T-helper 17 cell (primary cell): ENCODE results near the gene INPP4A. TPM values are rescaled to one million over a fixed set of nuclear protein-coding genes. Genes with fewer than 3 reads are reported as not detected.
A peak's percentile ranks its signal among the peaks of the same experiment; 100 is the strongest.

ENCODE experiments used
- ATAC-seq: fragments of 150-1000 bp; cut with Tn5 transposase; 2 replicates; pipeline ENCODE4 v1.10.0; 2021; ENCODE audit warnings: mild to moderate bottlenecking, moderate library complexity
- DNase-seq, 3 donors: peaks; one replicate each; pipeline versions ENCODE4 v3.0.0 to v3.0.0-alpha.2; 2020 to 2021
- H3K9me3 ChIP-seq: one replicate; pipeline ENCODE4 v1.7.0; 2013; ENCODE audit warnings: low read length, mild to moderate bottlenecking; ENCODE audit not compliant: control insufficient read depth, poor library complexity, severe bottlenecking
- H3K27ac Mint-ChIP-seq: one replicate; pipeline ENCODE4 v1.8.0; 2022; ENCODE audit warnings: mild to moderate bottlenecking, moderate library complexity, mixed read lengths
- H3K27me3 Mint-ChIP-seq: one replicate; pipeline ENCODE4 v1.8.0; 2022; ENCODE audit warnings: mixed read lengths
- H3K36me3 Mint-ChIP-seq: one replicate; pipeline ENCODE4 v1.8.0; 2022; ENCODE audit warnings: low read depth, mixed read lengths
- H3K4me1 Mint-ChIP-seq: one replicate; pipeline ENCODE4 v1.8.0; 2022; ENCODE audit warnings: mild to moderate bottlenecking, mixed read lengths
- H3K4me3 Mint-ChIP-seq: one replicate; pipeline ENCODE4 v1.8.0; 2022; ENCODE audit warnings: mild to moderate bottlenecking, moderate library complexity, mixed read lengths
- total RNA-seq, 4 donors: library from RNA in 2 of 4; stranded (reverse) in 2 of 4; gene quantifications; one replicate each; pipeline ENCODE4 v1.2.3 and lab custom pipeline; 2022 to 2026

INPP4A gene
- total RNA-seq, 2 donors from 2014 or later: 109 to 110 TPM

DNA sequence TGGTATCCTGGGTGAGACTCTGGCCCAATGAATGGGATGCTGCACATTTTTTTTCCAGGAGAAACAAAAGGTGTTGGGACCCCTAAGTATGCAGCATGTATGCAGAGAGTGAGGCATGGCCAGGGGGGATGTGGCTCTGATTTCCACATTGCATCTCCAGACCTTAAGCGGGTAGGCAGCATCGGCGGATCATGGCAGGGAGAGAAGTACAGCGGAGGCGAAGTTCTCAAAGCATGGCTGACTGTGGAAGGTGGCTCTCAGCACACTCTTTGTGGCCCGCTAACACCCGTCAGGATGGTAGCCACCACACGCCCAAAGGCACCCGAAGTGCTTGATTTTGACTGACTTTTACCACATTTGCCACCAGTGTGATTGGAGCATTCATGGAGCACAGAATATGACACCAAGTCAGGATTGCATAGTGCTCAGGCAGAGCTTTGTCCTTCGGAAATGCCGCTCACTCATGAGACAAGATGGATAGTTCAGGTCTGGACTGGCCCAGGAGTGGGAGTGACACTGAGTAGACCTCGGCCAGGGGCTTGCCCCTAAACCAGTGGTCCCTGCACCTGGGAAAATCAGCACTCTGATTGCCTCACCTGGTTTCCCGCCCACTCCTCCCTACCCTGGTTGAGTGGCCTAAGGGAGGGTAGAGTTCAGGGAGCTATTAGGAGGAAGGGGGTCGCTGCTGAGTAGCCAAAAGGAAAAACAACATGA lies 14.2 kb downstream of the INPP4A start:
- H3K4me3 Mint-ChIP-seq: peak overlapping the region; percentile 67
- H3K4me1 Mint-ChIP-seq: peaks cover 77% of the 10 kb centered on the region
- H3K27ac Mint-ChIP-seq: peak overlapping the region; percentile 97
- H3K27me3 Mint-ChIP-seq: no peaks in the 10 kb centered on the region
- no peaks in the 10 kb centered on the region for H3K9me3 ChIP-seq
- DNase-seq: no peak
- no peaks in the 10 kb centered on the region for H3K36me3 Mint-ChIP-seq
- ATAC-seq: no peak

DNA sequence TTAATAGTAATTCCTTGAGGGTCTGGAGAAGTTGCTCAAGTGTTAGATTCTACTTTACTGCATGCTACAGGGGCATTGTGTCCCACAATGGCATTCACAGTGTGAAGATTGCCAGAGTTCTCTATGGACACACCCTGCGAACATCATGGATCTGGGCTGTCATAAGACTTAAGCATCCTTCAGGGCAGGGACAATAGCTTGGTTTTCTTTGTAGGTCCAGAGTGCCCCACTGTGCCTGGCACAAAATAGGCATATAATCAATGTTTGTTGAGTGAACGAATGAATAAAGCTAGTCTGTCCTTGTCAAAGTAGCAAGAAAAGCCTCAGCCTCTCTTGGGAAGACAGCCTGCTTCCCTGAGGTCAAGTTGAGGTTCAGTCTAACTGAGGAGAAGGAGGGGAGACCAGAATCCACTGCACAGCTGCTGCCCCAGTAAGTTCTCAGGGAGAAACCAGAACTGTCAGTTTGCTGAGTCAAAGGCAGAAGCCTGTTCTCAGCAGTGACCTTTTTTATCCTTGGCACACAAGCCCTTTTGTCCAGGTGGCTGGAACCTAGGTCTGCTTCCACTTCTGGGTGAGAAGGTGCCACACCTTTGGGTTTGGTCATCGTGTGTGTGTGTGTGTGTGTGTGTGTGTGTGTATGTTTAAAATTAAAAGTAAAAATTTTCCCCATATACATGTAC lies 15.0 kb downstream of the INPP4A start:
- Mint-ChIP-seq H3K4me3 (peak overlapping the region; percentile 67), H3K27ac (peak overlapping the region; percentile 97), H3K4me1 (peaks cover 77% of the 10 kb centered on the region), H3K27me3 (no peaks in the 10 kb centered on the region), H3K36me3 (no peaks in the 10 kb centered on the region)
- ATAC-seq: no peak
- DNase-seq: no peak
- H3K9me3 ChIP-seq: no peaks in the 10 kb centered on the region

DNA sequence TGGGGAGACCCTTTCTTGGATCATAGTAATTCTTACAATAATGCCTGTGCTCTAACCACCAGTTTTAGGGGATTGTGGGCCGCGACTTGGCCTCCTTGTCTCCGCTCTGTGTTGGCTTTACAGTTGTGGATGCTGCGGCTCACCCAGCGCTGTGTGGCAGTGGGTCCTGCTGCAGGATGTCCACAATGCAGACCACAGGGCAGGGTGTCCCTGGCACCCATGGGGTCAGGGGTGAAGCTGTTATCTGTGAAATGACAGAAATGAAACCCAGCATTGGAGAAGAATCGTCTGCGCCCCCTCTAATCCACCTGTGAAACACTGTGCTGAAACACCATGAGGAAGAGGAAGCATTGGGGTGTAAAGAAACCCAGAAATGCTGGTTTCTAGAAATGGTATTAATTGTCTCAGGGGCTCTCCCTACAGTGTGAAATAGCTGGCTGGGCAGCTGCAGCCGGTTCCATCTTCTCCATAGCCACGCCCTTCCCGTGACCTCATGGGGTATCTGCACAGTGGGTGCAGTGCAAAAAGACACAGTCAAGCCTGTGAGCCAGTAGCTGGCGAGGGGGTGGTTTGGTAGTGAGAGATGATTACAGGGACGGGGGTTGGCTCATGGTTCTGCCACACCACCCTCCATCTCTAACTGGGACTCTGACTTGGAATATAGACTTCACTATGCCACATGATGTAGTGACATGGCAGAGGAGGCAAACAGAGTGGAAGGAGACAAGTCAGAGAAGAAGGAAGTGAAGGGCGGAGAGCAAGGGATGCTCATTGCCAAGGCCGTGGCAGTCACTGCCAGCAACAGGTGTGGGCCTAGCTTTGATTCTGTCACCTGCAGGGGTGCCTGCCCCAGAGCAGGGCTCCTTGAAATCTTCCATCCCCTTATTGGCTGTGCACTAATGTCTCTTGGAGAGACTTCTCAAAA lies 16.2 kb downstream of the INPP4A start:
- Mint-ChIP-seq H3K36me3 (no peaks in the 10 kb centered on the region), H3K4me3 (peak overlapping the region; percentile 83), H3K4me1 (peaks cover 76% of the 10 kb centered on the region), H3K27me3 (no peaks in the 10 kb centered on the region), H3K27ac (peak overlapping the region; percentile 97)
- DNase-seq (peak in 1 of 3 donors; percentile 47), ATAC-seq (peak; percentile 49)
- no peaks in the 10 kb centered on the region for H3K9me3 ChIP-seq

DNA sequence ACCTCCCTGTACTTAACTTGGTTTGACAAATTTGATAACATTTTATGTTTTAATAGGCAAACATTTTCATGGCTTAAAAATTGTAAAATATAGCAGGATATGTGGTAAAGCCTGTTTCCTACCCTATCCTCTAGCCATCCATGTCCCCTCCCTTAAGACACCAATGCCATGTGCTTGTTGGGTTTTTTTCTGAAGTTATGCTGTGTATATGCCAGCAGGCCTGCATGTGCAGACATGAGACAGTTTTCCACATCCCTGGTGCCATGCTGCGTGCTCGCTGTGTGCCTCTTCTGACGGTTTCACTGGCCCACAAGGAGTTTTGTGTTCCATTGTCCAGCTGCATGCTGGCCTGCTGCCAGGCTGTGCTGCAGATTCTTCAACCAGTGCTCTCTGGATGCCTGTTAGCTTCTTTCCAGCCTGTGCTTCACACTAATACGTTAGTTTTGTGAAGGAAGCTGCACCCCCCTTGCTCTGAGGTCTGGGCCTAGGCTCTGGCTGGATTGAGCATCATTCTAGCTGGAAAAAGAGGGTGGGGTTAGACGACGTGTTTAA lies 16.9 kb downstream of the INPP4A start:
- H3K4me1 Mint-ChIP-seq: peaks cover 79% of the 10 kb centered on the region
- peak overlapping the region; percentile 97 for H3K27ac Mint-ChIP-seq
- H3K27me3 Mint-ChIP-seq: no peaks in the 10 kb centered on the region
- DNase-seq: no peak
- H3K36me3 Mint-ChIP-seq: no peaks in the 10 kb centered on the region
- peak overlapping the region; percentile 21 for H3K4me3 Mint-ChIP-seq
- no peak for ATAC-seq
- no peaks in the 10 kb centered on the region for H3K9me3 ChIP-seq

DNA sequence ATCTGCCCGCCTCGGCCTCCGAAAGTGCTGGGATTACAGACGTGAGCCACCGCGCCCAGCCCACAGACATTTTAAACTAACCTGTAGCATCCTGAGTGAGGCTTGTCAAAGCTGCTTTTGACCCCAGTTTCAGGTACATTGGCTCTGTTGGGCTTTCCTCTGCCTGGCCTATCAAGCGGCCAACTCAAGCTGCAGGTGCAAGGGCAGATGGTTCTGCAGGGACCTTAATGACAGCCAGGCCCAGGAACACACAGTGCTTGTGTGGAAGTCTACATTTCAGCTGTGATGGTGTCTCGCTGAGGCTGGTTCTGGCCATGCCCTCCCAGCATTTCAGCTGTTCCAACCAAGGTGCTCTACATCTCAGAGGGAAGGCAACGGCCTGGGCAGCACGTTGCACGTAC lies 18.4 kb downstream of the INPP4A start:
- DNase-seq (no peak), ATAC-seq (no peak)
- Mint-ChIP-seq H3K4me1 (peaks cover 83% of the 10 kb centered on the region), H3K36me3 (no peaks in the 10 kb centered on the region), H3K27me3 (no peaks in the 10 kb centered on the region), H3K27ac (peak overlapping the region; percentile 99), H3K4me3 (peak overlapping the region; percentile 92)
- no peaks in the 10 kb centered on the region for H3K9me3 ChIP-seq

DNA sequence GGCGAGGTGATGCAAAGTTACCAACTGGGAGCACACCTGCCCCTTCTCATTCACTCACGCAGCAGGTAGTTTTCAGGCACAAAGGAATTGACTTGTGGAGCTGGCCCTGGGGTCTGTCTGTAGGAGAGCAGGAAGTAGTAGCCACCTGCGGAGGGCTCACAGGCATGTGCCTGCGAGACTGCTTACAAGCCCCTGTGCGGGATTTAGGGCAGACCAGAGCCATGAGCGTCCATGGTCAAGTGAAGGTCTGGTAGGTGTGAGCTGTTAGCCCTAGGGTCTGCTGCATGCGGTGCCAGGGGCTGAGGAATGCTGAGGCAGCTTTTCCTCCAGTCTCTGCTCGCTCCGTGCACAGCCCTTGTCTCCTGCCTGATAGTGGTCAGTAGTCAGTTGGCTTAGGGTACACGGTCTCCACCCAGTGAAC lies 18.9 kb downstream of the INPP4A start:
- Mint-ChIP-seq H3K4me1 (peaks cover 80% of the 10 kb centered on the region), H3K4me3 (peak overlapping the region; percentile 92), H3K27ac (peak overlapping the region; percentile 99), H3K36me3 (no peaks in the 10 kb centered on the region), H3K27me3 (no peaks in the 10 kb centered on the region)
- DNase-seq (no peak), ATAC-seq (no peak)
- no peaks in the 10 kb centered on the region for H3K9me3 ChIP-seq

DNA sequence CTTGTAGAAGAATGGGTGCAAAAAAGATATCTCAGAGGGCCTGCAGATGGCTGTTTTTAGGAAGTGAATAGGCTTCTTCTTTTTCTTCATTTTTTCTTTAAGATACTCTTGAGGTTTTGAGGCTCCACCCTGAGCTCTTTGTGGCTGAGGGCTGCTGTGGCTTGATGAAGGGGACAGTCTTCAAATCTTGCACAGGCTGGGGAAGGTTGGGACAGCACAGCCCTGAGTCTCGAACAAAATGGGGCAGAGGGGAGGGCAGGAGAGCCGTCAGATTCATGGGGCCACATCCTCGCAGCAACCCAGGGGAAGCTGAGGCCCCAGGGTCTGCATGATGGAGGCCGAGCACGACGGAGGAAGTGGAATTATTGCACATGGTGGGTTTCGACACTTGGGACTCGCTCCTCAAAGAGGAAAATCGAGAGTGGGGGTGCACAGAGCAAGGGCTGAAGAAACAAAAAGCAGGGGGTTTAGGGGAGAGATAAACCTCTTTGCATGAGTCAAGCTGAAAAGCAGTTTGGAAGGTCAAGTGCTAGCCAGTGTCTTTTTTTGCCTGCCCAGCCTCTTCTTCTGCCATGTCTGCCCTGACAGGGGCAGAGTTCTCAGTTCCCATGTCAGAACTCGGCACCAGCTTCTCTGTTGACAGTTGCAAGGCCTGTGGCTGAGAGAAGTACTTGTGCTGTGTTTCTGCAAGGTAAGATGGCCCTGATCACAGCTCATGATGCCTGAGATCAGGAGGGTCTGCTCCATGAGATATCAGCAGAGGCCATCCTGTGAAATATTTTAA lies 19.5 kb downstream of the INPP4A start:
- Mint-ChIP-seq H3K4me3 (peak overlapping the region; percentile 92), H3K27me3 (no peaks in the 10 kb centered on the region), H3K36me3 (no peaks in the 10 kb centered on the region), H3K27ac (peak overlapping the region; percentile 99), H3K4me1 (peaks cover 76% of the 10 kb centered on the region)
- ATAC-seq (peak; percentile 54), DNase-seq (no peak)
- no peaks in the 10 kb centered on the region for H3K9me3 ChIP-seq

DNA sequence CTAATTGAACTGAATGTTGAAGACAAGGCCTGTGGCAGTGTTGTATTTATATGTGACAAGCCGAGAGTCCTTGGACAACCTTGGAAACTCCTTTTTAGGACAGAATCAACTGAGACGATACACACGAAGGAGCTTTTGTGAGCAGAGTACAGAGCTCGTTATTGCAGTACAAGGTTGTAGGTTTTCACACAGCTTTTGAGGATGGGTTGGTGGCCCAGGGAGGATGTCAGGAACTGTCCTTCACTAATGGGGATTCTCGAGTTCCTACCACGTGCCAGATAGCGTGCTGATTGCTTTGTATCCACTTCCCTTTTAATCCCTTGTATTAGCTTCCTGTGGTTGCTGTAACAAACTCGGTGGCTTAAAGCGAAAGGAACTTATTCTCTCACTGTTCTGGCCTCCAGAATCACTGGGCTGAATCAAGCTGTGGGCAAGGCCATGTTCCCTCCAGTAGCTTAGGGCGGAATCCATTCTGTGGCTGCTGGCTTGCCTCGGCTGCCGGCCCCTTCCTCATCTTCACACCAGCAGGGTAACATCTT lies 20.2 kb downstream of the INPP4A start:
- Mint-ChIP-seq H3K4me1 (peaks cover 75% of the 10 kb centered on the region), H3K36me3 (no peaks in the 10 kb centered on the region), H3K4me3 (peak overlapping the region; percentile 92), H3K27ac (peak overlapping the region; percentile 99), H3K27me3 (no peaks in the 10 kb centered on the region)
- DNase-seq (no peak), ATAC-seq (peak; percentile 50)
- H3K9me3 ChIP-seq: no peaks in the 10 kb centered on the region

DNA sequence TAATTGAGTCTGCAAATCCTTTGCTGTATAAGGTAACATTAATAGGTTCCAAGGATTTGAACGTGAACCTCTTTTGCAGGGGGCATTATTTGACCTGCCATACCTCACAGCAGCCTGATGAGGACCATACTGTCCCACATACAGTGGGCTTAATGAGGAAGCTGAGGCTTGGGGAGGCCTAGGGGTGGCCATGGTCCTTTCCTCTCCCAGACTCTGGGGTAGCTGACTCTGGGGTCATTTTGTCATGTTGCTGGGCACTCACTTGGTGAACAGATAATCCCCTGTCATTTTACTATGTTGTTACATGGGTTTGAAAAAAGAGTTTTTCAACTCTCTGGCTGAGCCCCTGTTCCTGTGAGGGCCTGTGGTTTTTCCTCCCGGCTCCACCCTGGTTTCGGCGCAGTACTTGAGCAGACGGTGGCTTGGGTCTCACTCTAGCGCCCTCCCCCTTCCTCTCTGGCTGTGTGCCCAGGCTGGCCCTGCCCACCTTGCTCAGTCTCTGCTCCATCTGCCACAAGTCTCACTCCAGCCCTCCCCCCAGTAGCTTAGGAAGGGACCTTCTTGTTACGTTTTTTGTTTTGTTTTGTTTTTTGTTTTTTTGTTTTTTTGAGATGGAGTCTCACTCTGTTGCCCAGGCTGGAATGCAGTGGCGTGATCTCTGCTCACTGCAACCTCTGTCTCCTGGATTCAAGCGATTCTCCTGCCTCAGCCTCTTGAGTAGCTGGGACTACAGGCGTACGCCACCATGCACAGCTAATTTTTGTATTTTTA lies 21.0 kb downstream of the INPP4A start:
- DNase-seq (peak; percentile 58 to 76 (median 67)), ATAC-seq (peak; percentile 71)
- H3K4me3 Mint-ChIP-seq: peak overlapping the region; percentile 92
- H3K4me1 Mint-ChIP-seq: peaks cover 72% of the 10 kb centered on the region
- peak overlapping the region; percentile 99 for H3K27ac Mint-ChIP-seq
- H3K27me3 Mint-ChIP-seq: no peaks in the 10 kb centered on the region
- H3K9me3 ChIP-seq: no peaks in the 10 kb centered on the region
- no peaks in the 10 kb centered on the region for H3K36me3 Mint-ChIP-seq

DNA sequence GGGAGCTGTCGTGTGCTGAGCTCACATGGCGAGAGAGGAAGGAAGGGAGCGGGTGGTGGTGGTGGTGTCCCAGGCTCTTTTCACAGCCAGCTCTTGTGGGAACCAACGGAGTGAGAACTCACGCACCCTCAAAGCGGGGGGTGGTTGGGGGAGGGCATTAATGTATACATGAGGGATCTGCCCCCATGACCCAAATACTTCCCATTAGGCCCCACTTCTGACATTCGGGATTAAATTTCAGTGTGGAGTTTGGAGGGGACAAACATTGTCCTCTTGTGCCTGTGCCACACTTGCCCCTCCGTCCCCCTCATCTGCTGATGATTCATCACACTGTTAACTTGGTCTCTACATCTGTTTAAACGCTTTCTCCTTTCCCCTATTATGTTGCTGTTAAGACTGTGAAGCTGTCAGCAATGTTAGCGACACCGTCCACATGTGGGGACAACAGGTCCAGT lies 22.5 kb downstream of the INPP4A start:
- no peak for DNase-seq
- ATAC-seq: no peak
- Mint-ChIP-seq H3K27ac (peak overlapping the region; percentile 99), H3K4me3 (peak overlapping the region; percentile 92), H3K27me3 (no peaks in the 10 kb centered on the region), H3K36me3 (no peaks in the 10 kb centered on the region), H3K4me1 (peaks cover 72% of the 10 kb centered on the region)
- H3K9me3 ChIP-seq: no peaks in the 10 kb centered on the region

DNA sequence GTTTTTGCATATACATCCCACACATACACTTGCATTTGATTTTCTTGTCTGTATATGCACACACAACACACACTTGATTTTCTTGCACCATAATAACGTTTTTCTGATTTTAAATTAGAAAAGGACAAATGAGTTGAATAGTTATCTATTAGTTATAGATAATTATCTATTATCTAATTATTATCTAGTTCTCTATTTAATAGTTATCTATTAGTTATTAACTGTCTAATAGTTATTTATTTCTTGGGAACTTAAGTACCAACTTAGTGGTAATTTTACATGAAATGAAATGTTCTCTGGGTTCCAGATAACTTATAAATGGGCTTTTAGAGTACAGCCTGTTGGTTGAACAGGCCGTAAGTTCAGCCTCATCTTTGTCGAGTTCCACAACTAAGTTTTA lies 23.0 kb downstream of the INPP4A start:
- Mint-ChIP-seq H3K36me3 (no peaks in the 10 kb centered on the region), H3K4me1 (peaks cover 78% of the 10 kb centered on the region), H3K27me3 (no peaks in the 10 kb centered on the region), H3K27ac (peak overlapping the region; percentile 99), H3K4me3 (peak overlapping the region; percentile 92)
- H3K9me3 ChIP-seq: no peaks in the 10 kb centered on the region
- DNase-seq (no peak), ATAC-seq (no peak)
